SU-DHL-6 (cell line): ENCODE measurements around the gene BMX.

ENCODE experiments used
- EZH2phosphoT487 ChIP-seq: fragments of 200-600 bp; sonication (generic), shearing (Covaris generic); conservative IDR thresholded peaks from 2 replicates; pipeline ENCODE4 v1.6.1; 2018; ENCODE audit warnings: mild to moderate bottlenecking, antibody characterized with exemption, low read length, moderate library complexity, mixed read lengths
- TF ChIP-seq, protein P1 (sequence below): fragments of 200-600 bp; sonication (generic); IDR thresholded peaks from one replicate; pipeline ENCODE4 v1.5.1; 2017; ENCODE audit warnings: antibody characterized with exemption, mild to moderate bottlenecking, low read length, moderate library complexity; ENCODE audit not compliant: insufficient read depth, poor library complexity, severe bottlenecking

DNA sequence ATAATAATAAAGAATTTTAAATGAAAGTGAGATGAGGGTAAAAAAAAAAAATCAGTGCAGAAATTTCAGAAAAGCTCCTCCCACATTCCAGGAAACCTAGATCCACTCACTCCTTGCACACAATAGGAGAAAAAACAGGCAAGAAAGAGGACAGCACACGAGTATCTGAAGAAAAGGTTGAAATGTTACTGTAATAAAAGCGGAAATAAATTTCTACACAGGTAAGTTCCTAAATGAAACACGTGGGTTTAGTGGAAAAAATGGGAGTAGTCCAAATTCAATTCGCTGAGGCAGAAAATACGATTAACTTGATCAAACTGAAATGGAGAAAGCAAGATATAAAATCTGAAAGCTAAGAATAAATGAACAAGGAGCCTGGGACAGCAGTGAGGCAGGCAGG lies 102.2 kb downstream of the BMX start:
- TF ChIP-seq, protein P1, sequence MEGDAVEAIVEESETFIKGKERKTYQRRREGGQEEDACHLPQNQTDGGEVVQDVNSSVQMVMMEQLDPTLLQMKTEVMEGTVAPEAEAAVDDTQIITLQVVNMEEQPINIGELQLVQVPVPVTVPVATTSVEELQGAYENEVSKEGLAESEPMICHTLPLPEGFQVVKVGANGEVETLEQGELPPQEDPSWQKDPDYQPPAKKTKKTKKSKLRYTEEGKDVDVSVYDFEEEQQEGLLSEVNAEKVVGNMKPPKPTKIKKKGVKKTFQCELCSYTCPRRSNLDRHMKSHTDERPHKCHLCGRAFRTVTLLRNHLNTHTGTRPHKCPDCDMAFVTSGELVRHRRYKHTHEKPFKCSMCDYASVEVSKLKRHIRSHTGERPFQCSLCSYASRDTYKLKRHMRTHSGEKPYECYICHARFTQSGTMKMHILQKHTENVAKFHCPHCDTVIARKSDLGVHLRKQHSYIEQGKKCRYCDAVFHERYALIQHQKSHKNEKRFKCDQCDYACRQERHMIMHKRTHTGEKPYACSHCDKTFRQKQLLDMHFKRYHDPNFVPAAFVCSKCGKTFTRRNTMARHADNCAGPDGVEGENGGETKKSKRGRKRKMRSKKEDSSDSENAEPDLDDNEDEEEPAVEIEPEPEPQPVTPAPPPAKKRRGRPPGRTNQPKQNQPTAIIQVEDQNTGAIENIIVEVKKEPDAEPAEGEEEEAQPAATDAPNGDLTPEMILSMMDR = no peak
- no peak for TF ChIP-seq EZH2phosphoT487
